HepG2 (cell line): ENCODE measurements around the gene GFRA1. TPM values are rescaled to one million over a fixed set of nuclear protein-coding genes. Genes with fewer than 3 reads are reported as not detected.

ENCODE experiments used
- CENPBD1 ChIP-seq: sonication (generic); formaldehyde crosslinking; IDR thresholded peaks from 2 replicates; pipeline ENCODE4 v1.8.0; 2022; ENCODE audit warnings: missing genetic modification reagents, low read depth, mild to moderate bottlenecking, borderline replicate concordance
- IKZF5 ChIP-seq: IDR thresholded peaks from 2 replicates; pipeline ENCODE4 v1.6.1; 2018; ENCODE audit warnings: missing genetic modification reagents, mild to moderate bottlenecking, missing compliant biosample characterization
- KLF6 ChIP-seq: IDR thresholded peaks from 2 replicates; pipeline ENCODE4 v1.8.0; 2016; ENCODE audit warnings: missing biosample characterization, missing genetic modification reagents
- NCOA2 ChIP-seq: sonication (generic); formaldehyde crosslinking; IDR thresholded peaks from 2 replicates; pipeline ENCODE4 v1.8.0; 2022; ENCODE audit warnings: inconsistent platforms
- PPARG ChIP-seq: conservative IDR thresholded peaks from 2 replicates; pipeline ENCODE4 v1.6.1; 2016; ENCODE audit warnings: missing biosample characterization, missing genetic modification reagents
- PRDM10 ChIP-seq: sonication (generic); formaldehyde crosslinking; IDR thresholded peaks from 2 replicates; pipeline ENCODE4 v1.4.0; 2020; ENCODE audit warnings: low read depth, missing genetic modification reagents
- SMARCC2 ChIP-seq: fragments of 450-650 bp; IDR thresholded peaks from 2 replicates; pipeline ENCODE4 v1.6.1; 2017; ENCODE audit warnings: antibody characterized with exemption, mild to moderate bottlenecking
- SP1 ChIP-seq, 2 experiments: fragments of 450-650 bp in 1 of 2; sonication (generic) in 1 of 2; formaldehyde crosslinking in 1 of 2; IDR thresholded peaks; 2 replicates each; pipeline versions ENCODE4 v1.4.0 to v1.6.1; 2016 to 2020; ENCODE audit warnings: missing genetic modification reagents in 1 of 2
- STAT5B ChIP-seq: sonication (generic); formaldehyde crosslinking; IDR thresholded peaks from 2 replicates; pipeline ENCODE4 v1.4.0; 2020; ENCODE audit warnings: missing genetic modification reagents
- THAP9 ChIP-seq: sonication (generic); formaldehyde crosslinking; IDR thresholded peaks from 2 replicates; pipeline ENCODE4; 2020; ENCODE audit warnings: missing genetic modification reagents, mild to moderate bottlenecking, borderline replicate concordance
- USF2 ChIP-seq, 2 experiments: sonication (generic) in 1 of 2; formaldehyde crosslinking in 1 of 2; IDR thresholded peaks; 2 replicates each; pipeline versions ENCODE4 v1.5.1 to v1.6.1; 2011 to 2020; ENCODE audit warnings: borderline replicate concordance in 1 of 2, low read depth in 1 of 2, low read length in 1 of 2, mild to moderate bottlenecking in 1 of 2, missing genetic modification reagents in 1 of 2, moderate library complexity in 1 of 2
- ZBTB20 ChIP-seq: sonication (generic); formaldehyde crosslinking; IDR thresholded peaks from 2 replicates; pipeline ENCODE4 v1.8.1; 2023; ENCODE audit warnings: missing genetic modification reagents, low read depth, mild to moderate bottlenecking, borderline replicate concordance
- ZKSCAN1 ChIP-seq: fragments of 150-350 bp; IDR thresholded peaks from 2 replicates; pipeline ENCODE4 v1.6.1; 2014; ENCODE audit warnings: low read length
- ZNF335 ChIP-seq: sonication (generic); formaldehyde crosslinking; IDR thresholded peaks from 2 replicates; pipeline ENCODE4 v1.4.0; 2020; ENCODE audit warnings: missing genetic modification reagents
- ZNF563 ChIP-seq: sonication (generic); formaldehyde crosslinking; IDR thresholded peaks from 2 replicates; pipeline ENCODE4 v1.8.0; 2022; ENCODE audit warnings: mild to moderate bottlenecking, moderate library complexity, missing genetic modification reagents
- ZNF660 ChIP-seq: sonication (generic); formaldehyde crosslinking; IDR thresholded peaks from 2 replicates; pipeline ENCODE4 v1.5.1; 2020; ENCODE audit warnings: mild to moderate bottlenecking, low read depth, missing genetic modification reagents, borderline replicate concordance
- polyA plus RNA-seq, 8 experiments: library from polyadenylated mRNA; depleted of rRNA in 3 of 8; stranded (reverse) in 7 of 8; unstranded in 1 of 8; fragments of >200 nt; fragmentation: Illumina TruSeq in 4 of 8; extraction: Trizol in 4 of 8; gene quantifications; 2 replicates each; pipeline versions ENCODE4 v1.2.1 to v1.2.3, GENCODE V29; 2011 to 2016; ENCODE audit warnings: low read depth in 4 of 8, missing spikeins in 1 of 8, mixed read lengths in 1 of 8; ENCODE audit not compliant: insufficient read depth in 1 of 8
- total RNA-seq, 5 experiments: library from RNA; depleted of rRNA; stranded (reverse); fragments of >200 nt; fragmentation: Illumina TruSeq; extraction: Trizol; gene quantifications; 2 replicates each; pipeline ENCODE4 v1.2.3, GENCODE V29; 2016; ENCODE audit warnings: low read depth in 1 of 5

The GFRA1 gene
- total and polyA plus RNA-seq, 2 of the 13 experiments (the other 11 are each of a cell fraction or from before 2014, with no cell fraction given): not detected

- TF ChIP-seq CENPBD1 (CRISPR knock-in tag) (no peak), SP1 (IDR thresholded peaks at IDR 0.05) (no peak), SP1 (CRISPR knock-in tag; IDR thresholded peaks at IDR 0.05) (0 out of 2 replicates have a peak, but pooled peaks have one; percentile 34), PRDM10 (CRISPR knock-in tag) (peak; percentile 35; the same call in 1 of the 2 replicates), ZNF563 (0 out of 2 replicates have a peak, but pooled peaks have one; percentile 30), USF2 (IDR thresholded peaks at IDR 0.05; ENCODE audit: low read depth, low read length) (no peak), USF2 (CRISPR knock-in tag; IDR thresholded peaks at IDR 0.05; ENCODE audit: borderline replicate concordance) (no peak), ZKSCAN1 (no peak), KLF6 (CRISPR knock-in tag) (peak; percentile 76), IKZF5 (CRISPR knock-in tag) (peak; percentile 94), STAT5B (CRISPR knock-in tag) (no peak), THAP9 (no peak), SMARCC2 (0 out of 2 replicates have a peak, but pooled peaks have one; percentile 44), ZNF335 (0 out of 2 replicates have a peak, but pooled peaks have one; percentile 34), PPARG (CRISPR knock-in tag) (peak; percentile 59; the same call in 1 of the 2 replicates), ZNF660 (CRISPR knock-in tag) (no peak), ZBTB20 (CRISPR knock-in tag) (peak; percentile 92; the same call in 1 of the 2 replicates), NCOA2 (CRISPR knock-in tag) (peak; percentile 95)
These were observed 216.3 kb downstream of the GFRA1 start (continued) for GRCh38 chr10:116056445-116057293.
